Stimulated activated CD8-positive, alpha-beta memory T cell treated with anti-CD3 and anti-CD28 coated beads, Interleukin-2, amount 100 ng/mL, for 48 hours (primary cell): ENCODE data around the gene ADCYAP1R1.

Source experiments
- DNase-seq, 2 donors: peaks; one replicate each; pipeline ENCODE4 v3.0.0-alpha.2; 2020; ENCODE audit warnings: low read depth in 2 of 2

The ADCYAP1R1 gene

GRCh38 chr7:31068006-31068675 is 16.0 kb downstream of the ADCYAP1R1 start:
- DNase-seq: no peak

- no peak for DNase-seq
These were observed 17.9 kb downstream of the ADCYAP1R1 start for GRCh38 chr7:31069860-31070555.

GRCh38 chr7:31070991-31071644 is 19.0 kb downstream of the ADCYAP1R1 start:
- DNase-seq: no peak

- DNase-seq: no peak
These were observed 19.5 kb downstream of the ADCYAP1R1 start for GRCh38 chr7:31071645-31072029.

- DNase-seq: no peak
These were observed 21.4 kb downstream of the ADCYAP1R1 start for GRCh38 chr7:31073326-31074119.

- DNase-seq: no peak
These were observed 21.9 kb downstream of the ADCYAP1R1 start for GRCh38 chr7:31074120-31074383.

- DNase-seq: no peak
These were observed 22.4 kb downstream of the ADCYAP1R1 start for GRCh38 chr7:31074403-31075085.

- no peak for DNase-seq
These were observed 22.9 kb downstream of the ADCYAP1R1 start for GRCh38 chr7:31075086-31075405.

GRCh38 chr7:31076051-31076450 is 23.9 kb downstream of the ADCYAP1R1 start:
- no peak for DNase-seq

GRCh38 chr7:31076641-31077310 is 24.7 kb downstream of the ADCYAP1R1 start:
- no peak for DNase-seq

GRCh38 chr7:31077484-31078362 is 25.6 kb downstream of the ADCYAP1R1 start:
- no peak for DNase-seq

GRCh38 chr7:31078363-31078990 is 26.4 kb downstream of the ADCYAP1R1 start:
- DNase-seq: no peak

GRCh38 chr7:31079126-31079823 is 27.2 kb downstream of the ADCYAP1R1 start:
- DNase-seq: no peak

GRCh38 chr7:31079824-31080511 is 27.9 kb downstream of the ADCYAP1R1 start:
- DNase-seq: no peak

- no peak for DNase-seq
These were observed 28.7 kb downstream of the ADCYAP1R1 start for GRCh38 chr7:31080763-31081162.

GRCh38 chr7:31082017-31082416 is 29.9 kb downstream of the ADCYAP1R1 start:
- no peak for DNase-seq

GRCh38 chr7:31082447-31082846 is 30.3 kb downstream of the ADCYAP1R1 start:
- DNase-seq: no peak

- DNase-seq: no peak
These were observed 31.2 kb downstream of the ADCYAP1R1 start for GRCh38 chr7:31083210-31083786.
